CD4-positive, alpha-beta T cell treated with Interleukin-4 for 1 hour (primary cell): ENCODE measurements around the gene ATP6V1A.
"Not testable (repeated sequence)": the region's sequence is repeated elsewhere in the genome, so short reads cannot be mapped to it uniquely, and the experiment has no call there.

ENCODE experiments used
- DNase-seq, 2 donors: peaks; one replicate each; pipeline ENCODE4 v3.0.0-alpha.2; 2020 to 2022

ATP6V1A gene

GRCh38 chr3:113829576-113830354, 82.9 kb downstream of the ATP6V1A start:
- no peak for DNase-seq

DNA sequence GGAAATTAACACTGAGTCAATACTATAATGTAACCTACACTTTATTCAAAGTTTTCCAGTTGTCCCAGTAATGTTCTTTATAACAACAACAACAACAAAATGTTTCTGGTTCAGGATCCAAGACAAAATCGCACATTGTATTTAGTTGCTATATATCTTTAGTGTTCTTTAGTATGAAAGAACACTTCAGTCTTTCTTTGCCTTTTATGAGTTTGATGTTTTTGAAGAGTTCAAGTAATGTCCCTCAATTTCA, 84.2 kb downstream of the ATP6V1A start:
- DNase-seq = no peak

DNA sequence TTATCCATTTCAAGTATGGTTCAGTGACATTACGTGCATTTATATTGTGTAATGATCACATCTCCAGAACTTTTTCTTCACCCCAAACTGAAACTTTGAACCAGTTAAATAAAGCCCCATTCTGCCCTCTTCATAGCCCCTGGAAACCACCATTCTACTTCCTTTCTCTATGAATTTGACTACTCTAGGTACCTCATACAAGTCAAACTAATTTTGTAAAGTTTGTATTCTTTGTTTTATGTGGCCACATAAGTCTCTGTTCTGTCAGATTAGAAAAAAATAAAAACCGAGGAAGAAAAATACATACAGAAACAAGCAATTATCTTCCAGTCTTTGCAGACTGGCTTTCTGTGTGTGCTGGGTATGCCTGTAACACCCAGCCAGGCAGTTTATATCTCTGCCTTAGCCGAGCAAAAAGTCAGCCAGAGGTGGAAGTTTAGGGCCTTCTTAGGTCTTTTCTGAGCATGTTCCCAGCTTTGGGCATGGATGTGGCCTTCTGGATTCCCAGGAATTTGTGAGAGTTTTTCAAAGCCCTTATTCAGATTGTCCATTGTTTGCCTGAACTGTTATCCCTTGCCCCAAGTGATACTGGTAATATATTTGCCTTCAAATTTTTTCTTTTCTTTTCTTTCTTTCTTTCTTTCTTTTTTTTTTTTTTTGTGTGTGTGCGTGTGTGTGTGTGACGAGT, 85.8 kb downstream of the ATP6V1A start:
- DNase-seq = no peak

DNA sequence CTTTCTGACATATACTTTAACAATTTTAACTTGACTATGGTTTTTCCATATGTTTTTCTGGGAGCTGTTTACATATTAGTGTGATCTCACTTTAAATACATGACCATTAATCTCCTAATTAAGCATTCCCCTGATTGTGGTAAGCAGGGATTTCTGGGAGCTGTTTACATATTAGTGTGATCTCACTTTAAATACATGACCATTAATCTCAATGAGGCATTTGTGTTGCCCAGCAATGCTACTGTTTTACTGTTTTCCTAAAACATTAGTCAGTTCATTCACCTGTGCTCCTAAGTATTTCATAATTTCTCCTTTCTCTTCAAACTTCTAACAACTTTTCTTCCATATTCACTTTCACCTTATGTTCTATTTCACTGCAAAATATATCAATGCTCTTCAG, 88.1 kb downstream of the ATP6V1A start:
- DNase-seq = no peak

DNA sequence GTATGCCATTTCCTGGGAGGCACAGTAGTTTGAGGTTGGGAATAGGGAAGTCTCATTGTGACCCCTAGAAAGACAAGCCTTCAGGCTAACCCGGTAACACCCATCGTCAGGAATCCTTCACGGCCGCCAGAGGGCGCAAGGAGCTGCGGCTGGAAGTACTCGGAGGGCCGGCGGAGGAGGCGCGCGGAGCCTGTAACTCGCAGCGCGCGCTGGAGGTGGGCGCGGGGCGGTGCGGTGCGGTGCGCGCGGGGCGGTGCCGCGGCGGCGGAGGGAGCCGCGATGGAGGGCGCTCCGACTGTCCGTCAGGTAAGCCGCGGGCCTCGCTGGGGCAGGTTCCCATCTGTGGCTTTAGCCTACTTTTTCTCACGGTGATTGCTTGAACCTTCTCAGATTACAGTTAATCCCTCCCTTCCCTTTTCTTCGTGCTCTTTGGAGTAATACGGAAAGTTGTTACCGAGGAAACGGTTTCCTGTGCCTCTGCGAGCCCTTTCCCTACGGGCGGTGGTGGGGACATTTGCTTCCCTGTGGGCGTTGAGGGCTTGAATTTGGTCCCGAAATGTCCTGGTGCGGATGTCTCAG, 91.9 kb downstream of the ATP6V1A start, which contains the start of gene GRAMD1C:
Gene GRAMD1C, plus strand, starts transcription at position 158 of the 579 bp plus-strand sequence. Its CDS starts 122 bp downstream, at position 280.
- DNase-seq = peak; percentile 88

DNA sequence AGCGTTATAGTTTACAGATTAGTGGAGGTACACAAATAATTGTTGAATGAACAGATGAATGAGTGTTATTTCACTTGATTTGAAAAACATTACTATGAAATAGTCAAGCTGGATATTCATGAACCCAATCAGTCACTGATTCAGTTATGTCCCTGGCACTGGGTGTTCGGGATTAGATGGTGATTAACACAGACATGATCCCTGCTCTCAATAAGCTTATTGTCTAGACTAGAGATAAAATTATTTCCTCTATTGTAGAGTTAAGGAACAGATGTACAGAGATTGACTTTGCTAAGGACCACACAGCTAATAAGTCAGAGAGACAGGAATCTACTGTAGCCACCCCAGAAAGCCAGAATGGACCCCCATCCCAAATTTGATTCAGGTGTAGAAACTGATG, 92.7 kb downstream of the ATP6V1A start:
- DNase-seq = no peak

- peak in 1 of 2 donors; percentile 43 for DNase-seq
Observed at GRCh38 chr3:113844622-113845222, 97.9 kb downstream of the ATP6V1A start.

DNA sequence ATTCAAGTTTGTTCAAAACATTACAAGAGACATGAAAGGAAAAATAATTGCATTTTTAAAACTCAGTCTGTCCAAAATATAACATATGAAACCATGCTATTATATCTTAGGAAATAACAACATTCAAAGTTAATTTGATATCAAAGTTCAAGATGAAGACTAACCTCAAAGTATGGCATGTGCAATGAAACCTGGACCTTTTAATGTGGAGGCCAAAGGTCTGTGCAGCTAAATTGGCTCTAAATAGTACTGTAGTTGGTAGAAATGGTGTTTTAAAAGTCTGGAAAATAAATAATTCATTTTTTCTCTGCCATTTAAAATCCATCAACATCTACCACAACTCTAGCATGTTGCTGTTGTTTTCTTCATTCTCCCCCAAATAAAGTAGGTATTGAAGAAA, 100.4 kb downstream of the ATP6V1A start:
- no peak for DNase-seq

- no peak for DNase-seq
Observed at GRCh38 chr3:113847664-113848461, 101.0 kb downstream of the ATP6V1A start.

DNA sequence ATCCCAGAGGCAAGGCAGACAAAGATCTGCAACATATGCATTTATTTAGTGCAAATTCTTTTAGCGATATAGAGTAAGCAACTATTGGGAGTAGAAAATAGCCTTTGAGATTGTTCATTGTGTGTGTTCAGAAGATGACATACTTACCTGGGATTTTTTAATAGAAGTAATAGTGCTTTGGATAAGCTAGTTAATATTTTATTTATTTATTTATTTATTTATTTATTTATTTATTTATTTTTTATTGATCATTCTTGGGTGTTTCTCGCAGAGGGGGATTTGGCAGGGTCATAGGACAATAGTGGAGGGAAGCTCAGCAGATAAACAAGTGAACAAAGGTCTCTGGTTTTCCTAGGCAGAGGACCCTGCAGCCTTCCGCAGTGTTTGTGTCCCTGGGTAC, 102.2 kb downstream of the ATP6V1A start:
- not testable (repeated sequence) for DNase-seq

GRCh38 chr3:113849841-113850240, 103.0 kb downstream of the ATP6V1A start:
- DNase-seq = not testable (repeated sequence)

DNA sequence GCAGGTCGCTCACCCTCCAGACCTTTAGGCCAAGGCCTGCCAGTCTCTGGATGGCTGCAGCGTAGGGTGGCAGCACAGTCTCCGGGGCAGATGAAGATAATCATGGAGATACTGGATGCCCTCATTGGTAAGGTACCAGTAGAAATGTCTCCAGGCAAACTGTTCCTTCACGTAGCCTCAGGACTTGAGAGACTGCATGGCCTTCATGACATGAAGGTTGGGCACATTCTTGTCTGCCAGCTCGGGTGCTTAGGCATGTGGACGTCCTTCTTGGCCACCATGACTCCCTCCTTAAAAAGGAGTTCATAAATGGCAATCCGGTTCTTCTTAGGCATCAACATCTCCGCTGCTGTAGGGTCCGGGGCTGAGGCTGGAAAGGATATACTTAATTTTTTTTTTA, 103.6 kb downstream of the ATP6V1A start:
- DNase-seq = not testable (repeated sequence)

DNA sequence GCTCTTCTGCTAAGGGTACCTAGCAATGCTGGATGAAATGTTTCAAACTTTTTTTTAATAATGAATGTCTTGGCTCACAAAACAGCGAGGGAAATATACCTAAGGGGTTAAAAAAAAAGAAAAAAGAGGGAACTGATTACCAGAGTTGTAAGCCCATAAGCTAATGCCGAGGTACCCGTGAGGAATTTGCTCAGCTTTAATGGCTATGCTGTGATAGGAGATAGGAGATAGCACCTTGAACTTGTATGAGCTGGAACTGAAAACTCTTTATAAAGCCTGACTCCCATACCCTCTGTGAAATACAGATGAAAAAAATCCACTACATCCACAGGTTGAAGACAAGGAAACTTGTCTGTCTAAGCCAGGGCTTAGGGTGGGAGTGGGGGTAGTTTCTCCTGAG, 105.7 kb downstream of the ATP6V1A start:
- DNase-seq = no peak
